Fibroblast of pulmonary artery (primary cell): ENCODE measurements around the gene ADAMTSL2.

Experiments used
- DNase-seq: peaks from one replicate; pipeline ENCODE4 v3.0.0-alpha.2; 2010; ENCODE audit warnings: low read depth
- H3K4me3 ChIP-seq: replicated peaks from 2 replicates; pipeline ENCODE4 v1.5.1; 2011; ENCODE audit warnings: low read depth, mild to moderate bottlenecking, control low read depth, low read length, moderate library complexity
- TF ChIP-seq, protein P1 (sequence below): IDR thresholded peaks from 2 replicates; pipeline ENCODE4 v1.5.1; 2011; ENCODE audit warnings: mild to moderate bottlenecking, control low read depth, low read length, inconsistent platforms; ENCODE audit errors: missing control alignments

Gene ADAMTSL2

DNA sequence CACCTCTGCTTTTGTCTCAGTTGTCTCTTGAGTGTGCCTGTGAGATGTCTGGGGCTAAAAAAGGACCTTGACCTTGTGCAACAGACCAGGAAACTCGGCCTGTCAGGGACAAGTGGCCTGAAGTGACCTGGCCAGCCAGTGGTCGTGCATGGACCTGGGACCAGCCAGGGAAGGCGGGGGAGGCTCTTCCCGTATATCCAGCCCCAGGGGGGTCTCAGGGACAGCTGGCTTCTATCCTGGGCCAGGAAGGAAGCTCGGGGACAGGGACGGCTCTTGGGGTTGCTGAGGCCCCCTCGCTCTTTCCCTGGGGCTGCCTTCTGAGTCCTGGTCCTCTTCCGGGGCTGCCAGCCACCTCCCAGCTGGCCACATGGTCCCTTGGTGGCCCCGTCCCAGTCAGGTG is 3.2 kb upstream of the ADAMTSL2 start:
- TF ChIP-seq, protein P1, sequence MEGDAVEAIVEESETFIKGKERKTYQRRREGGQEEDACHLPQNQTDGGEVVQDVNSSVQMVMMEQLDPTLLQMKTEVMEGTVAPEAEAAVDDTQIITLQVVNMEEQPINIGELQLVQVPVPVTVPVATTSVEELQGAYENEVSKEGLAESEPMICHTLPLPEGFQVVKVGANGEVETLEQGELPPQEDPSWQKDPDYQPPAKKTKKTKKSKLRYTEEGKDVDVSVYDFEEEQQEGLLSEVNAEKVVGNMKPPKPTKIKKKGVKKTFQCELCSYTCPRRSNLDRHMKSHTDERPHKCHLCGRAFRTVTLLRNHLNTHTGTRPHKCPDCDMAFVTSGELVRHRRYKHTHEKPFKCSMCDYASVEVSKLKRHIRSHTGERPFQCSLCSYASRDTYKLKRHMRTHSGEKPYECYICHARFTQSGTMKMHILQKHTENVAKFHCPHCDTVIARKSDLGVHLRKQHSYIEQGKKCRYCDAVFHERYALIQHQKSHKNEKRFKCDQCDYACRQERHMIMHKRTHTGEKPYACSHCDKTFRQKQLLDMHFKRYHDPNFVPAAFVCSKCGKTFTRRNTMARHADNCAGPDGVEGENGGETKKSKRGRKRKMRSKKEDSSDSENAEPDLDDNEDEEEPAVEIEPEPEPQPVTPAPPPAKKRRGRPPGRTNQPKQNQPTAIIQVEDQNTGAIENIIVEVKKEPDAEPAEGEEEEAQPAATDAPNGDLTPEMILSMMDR, result no peak
- DNase-seq, result no peak
- H3K4me3 ChIP-seq, result no peak overlapping the region

DNA sequence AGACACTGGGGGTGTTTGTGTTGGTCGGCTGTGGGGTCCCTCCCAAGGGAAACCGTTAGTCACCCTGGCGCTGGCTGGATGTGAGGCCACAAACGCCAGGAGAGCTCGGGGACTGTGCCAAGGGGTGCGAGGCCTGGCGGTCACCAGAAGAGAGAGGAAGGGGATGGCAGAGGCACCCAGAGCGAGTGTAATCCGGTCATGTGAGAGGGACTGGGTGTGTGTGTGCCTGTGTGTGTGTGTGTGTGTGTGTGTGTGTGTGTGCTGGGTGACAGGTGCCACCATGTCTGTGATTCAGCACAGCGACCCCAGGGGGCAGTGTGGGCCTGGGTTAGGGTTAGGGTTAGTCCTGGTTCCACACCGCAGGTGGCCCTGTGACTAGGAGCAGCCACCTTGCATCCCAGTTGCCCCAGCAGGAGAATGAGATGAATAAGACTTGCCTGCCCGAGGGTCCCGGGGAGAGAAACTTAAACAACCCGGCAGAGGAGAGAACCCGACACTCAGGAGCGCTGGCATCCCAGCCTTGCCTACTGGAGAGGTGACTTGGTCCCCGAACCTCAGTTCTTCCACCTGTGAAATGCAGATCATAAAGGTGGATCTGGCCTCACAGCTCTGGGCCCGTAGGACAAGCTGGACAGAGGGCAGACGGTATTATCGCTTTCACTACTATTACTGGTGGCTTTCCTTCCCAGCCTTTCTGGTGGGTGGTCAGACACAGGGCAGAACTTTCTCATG is 1.4 kb upstream of the ADAMTSL2 start:
- no peak overlapping the region for H3K4me3 ChIP-seq
- DNase-seq, result peak; percentile 72
- TF ChIP-seq, protein P1, result peak; percentile 68

DNA sequence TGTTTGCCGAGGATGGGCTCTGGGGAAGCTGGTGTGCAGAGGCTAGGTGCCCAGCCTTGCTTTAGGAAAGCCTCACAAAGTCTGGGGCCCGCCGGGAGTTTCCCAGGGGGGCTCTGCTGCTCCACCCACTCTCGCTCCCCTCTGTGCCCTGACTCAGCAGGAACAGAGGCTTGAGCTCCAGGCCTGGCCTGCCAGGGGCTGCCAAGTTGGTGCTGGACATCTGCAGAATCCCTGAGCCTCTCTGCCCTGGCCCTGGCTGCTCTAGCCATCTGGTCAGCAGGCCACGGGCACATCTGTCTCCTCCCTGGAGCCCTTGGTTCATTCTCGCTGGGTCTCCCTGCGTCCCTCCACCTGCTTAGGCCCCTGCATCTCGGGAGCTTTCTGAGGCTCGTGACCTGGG is 647 bp upstream of the ADAMTSL2 start:
- no peak overlapping the region for H3K4me3 ChIP-seq
- TF ChIP-seq, protein P1, result no peak
- DNase-seq, result no peak

DNA sequence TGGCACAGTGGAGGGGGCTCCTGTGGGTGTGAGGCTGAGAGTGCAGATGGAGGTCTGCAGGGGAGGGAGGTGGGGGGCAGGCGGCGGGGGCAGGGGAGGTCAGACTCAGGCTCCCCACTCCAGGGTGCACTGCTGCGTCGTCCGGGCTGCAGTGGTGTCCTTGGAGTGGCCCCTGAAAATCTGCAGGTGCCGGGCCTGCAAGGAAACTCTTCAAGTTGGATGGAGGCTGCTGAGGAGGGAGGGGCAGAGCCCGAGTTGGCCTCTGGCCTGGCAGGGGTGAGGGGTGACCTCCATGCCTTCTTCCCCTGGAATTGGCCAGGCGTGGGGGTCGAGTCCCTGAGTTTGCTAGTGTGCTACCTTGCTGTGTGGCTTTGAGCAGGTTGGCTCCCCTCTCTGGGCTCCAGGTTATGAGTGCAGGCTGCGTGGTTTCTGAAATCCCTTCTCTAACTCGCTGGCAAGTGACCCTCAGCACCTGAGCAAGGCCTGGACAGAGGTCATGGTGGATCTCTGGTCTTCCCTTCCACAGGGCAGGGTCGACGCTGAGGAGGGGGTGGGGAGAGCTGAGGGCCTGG is 888 bp downstream of the ADAMTSL2 start:
- no peak for DNase-seq
- peak overlapping the region; percentile 33 for H3K4me3 ChIP-seq
- TF ChIP-seq, protein P1, result no peak

DNA sequence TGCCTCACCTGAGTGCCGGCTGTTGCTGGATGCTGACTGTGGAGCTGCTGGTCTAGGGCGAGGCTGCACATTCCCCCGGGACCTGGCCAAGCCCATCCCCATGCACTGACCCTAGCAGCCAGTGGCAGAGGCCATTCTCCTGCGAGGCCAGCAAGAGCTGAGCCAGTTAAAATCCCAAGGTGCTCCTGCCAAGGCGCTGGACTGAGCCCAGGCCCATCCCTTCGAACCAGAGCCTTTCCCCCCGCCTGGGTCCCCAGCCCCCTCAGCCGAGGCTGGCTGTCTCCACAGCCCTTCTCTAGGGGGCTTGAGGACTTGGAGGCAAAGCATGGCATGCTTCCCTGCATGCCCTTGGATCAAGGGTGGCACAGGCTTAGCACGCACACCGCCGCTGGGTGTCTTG is 1.6 kb downstream of the ADAMTSL2 start:
- H3K4me3 ChIP-seq, result no peak overlapping the region

DNA sequence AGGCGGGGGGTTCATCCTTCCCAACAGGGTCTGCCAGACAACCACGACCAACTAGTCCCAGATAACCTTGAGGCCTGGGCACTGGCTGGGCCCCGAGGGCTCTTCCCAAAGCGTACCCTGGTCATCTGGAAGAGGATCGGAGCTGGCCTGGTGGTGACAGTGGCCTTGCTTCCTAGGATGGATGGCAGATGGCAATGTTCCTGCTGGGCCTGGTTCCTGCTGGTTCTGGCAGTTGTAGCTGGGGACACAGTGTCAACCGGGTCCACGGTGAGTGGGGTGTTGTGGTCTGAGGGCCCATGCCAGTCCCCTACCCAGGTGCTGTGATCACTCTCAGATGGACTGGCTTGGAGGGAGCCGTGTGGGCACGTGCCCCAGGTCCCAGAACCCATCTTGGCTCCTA is 2.0 kb downstream of the ADAMTSL2 start:
- no peak overlapping the region for H3K4me3 ChIP-seq
- TF ChIP-seq, protein P1, result no peak
- DNase-seq, result no peak

More for the DNA sequence above, 1.6 kb downstream of the ADAMTSL2 start:
- TF ChIP-seq, protein P1, result no peak
- DNase-seq, result no peak

DNA sequence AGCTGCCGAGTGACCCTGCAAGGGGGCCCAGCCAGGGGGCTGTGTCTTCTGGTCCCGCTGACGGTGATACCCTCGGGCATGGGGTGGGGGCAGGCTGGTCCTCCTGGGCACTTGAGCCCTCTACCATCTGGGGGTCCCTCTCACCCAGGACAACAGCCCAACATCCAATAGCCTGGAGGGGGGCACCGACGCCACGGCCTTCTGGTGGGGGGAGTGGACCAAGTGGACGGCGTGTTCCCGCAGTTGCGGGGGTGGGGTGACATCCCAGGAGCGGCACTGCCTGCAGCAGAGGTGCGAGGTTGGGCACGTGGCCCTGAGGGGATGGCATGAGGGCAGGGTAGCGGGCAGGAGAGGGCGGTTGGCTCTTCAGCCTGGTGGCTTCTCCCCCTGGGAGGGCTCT is 2.8 kb downstream of the ADAMTSL2 start:
- H3K4me3 ChIP-seq, result no peak overlapping the region
- no peak for DNase-seq
- TF ChIP-seq, protein P1, result no peak
